ENCODE results near the gene PLIN4.

PLIN4 gene

GRCh38 chr19:4505570-4506448, 12.5 kb downstream of the PLIN4 start:
- no peak for DNase-seq (ENCODE audit: low read depth)

GRCh38 chr19:4504891-4505569, 13.3 kb downstream of the PLIN4 start:
- DNase-seq (ENCODE audit: low read depth), result no peak

GRCh38 chr19:4504297-4504701, 14.0 kb downstream of the PLIN4 start:
- no peak for DNase-seq (ENCODE audit: low read depth)

GRCh38 chr19:4503825-4504170, 14.5 kb downstream of the PLIN4 start:
- DNase-seq (ENCODE audit: low read depth), result no peak

GRCh38 chr19:4503132-4503824, 15.0 kb downstream of the PLIN4 start:
- no peak for DNase-seq (ENCODE audit: low read depth)

- no peak for DNase-seq (ENCODE audit: low read depth)
These were observed 15.8 kb downstream of the PLIN4 start for GRCh38 chr19:4502282-4503131.

GRCh38 chr19:4501691-4502090, 16.6 kb downstream of the PLIN4 start:
- DNase-seq (ENCODE audit: low read depth), result no peak

- no peak for DNase-seq (ENCODE audit: low read depth)
These were observed 17.3 kb downstream of the PLIN4 start for GRCh38 chr19:4500841-4501591.

GRCh38 chr19:4499855-4500254, 18.4 kb downstream of the PLIN4 start:
- no peak for DNase-seq (ENCODE audit: low read depth)

- DNase-seq (ENCODE audit: low read depth), result no peak
These were observed 19.0 kb downstream of the PLIN4 start for GRCh38 chr19:4499318-4499717.

GRCh38 chr19:4498694-4499093, 19.6 kb downstream of the PLIN4 start:
- DNase-seq (ENCODE audit: low read depth), result no peak

- DNase-seq (ENCODE audit: low read depth), result no peak
These were observed 20.4 kb downstream of the PLIN4 start for GRCh38 chr19:4497770-4498389.

GRCh38 chr19:4496304-4496703, 22.0 kb downstream of the PLIN4 start:
- DNase-seq (ENCODE audit: low read depth), result no peak

GRCh38 chr19:4495471-4495870, 22.8 kb downstream of the PLIN4 start:
- DNase-seq (ENCODE audit: low read depth), result no peak

- no peak for DNase-seq (ENCODE audit: low read depth)
These were observed 23.6 kb downstream of the PLIN4 start for GRCh38 chr19:4494691-4495064.

- no peak for DNase-seq (ENCODE audit: low read depth)
These were observed 24.2 kb downstream of the PLIN4 start for GRCh38 chr19:4493929-4494690.

GRCh38 chr19:4493104-4493928, 25.0 kb downstream of the PLIN4 start:
- no peak for DNase-seq (ENCODE audit: low read depth)

- DNase-seq (ENCODE audit: low read depth), result no peak
These were observed 25.8 kb downstream of the PLIN4 start for GRCh38 chr19:4492337-4493103.

All from non-pigmented ciliary epithelial cell (primary cell).